ENCODE data around the gene UHRF1. TPM values are rescaled to one million over a fixed set of nuclear protein-coding genes. Genes with fewer than 3 reads are reported as not detected.

Gene UHRF1
- polyA plus RNA-seq, 3 donors from 2014 or later = 0.91 to 5.1 TPM; not detected in 1

DNA sequence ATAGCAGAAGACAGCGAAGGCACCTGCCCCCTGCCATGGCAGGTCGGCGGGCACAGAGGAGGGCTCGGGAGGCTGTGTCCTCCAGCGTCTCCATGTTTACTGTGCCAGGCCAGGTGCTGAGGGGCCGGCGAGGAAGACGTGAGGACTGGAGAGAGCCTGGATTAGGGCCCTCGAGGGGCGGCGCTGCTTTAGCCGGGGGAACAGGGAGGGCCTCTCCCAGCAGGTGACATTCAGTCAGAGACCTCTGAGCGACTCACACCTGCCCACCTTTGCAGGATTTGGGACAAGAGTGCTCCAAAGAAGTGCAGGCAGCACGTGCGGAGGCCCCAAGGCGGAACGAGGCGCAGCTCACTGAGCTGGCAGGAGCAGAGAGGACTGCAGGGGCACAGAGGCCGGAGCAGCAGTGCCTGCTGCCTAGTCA, 77.2 kb downstream of the UHRF1 start:
- DNase-seq = no peak
- Mint-ChIP-seq H3K27ac (no peak overlapping the region), H3K36me3 (no peaks in the 10 kb centered on the region), H3K27me3 (ENCODE audit: low read depth in 3 of 3) (peaks cover 0 to 5% (median 3%) of the 10 kb centered on the region in 3 donors), H3K4me3 (peak overlapping the region in 2 of 5 donors; percentile 21 to 45), H3K9me3 (no peaks in the 10 kb centered on the region), H3K4me1 (peaks cover 50 to 53% of the 10 kb centered on the region in 2 donors)

DNA sequence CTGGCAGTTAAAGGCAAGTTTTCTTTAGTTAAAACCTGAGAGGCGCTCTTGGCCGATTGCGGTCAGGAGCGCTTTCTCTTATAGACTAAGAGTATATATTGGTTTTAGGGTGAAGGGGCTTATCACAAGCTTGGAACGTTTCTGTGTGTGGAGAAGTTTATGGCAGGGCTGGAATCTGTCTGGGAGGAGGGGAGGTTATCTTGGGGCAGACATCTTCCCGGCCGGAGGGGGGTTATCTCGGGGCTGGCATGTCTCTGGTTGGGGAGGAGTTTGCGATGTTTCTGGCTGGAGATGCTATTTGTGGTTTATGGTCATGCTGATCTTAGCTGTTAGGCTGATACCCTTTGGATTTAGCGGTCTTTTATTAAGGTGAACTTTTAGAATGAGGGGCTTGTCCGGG, 78.0 kb downstream of the UHRF1 start:
- H3K36me3 Mint-ChIP-seq = peaks cover 0 to 4% (median 0%) of the 10 kb centered on the region in 3 donors

DNA sequence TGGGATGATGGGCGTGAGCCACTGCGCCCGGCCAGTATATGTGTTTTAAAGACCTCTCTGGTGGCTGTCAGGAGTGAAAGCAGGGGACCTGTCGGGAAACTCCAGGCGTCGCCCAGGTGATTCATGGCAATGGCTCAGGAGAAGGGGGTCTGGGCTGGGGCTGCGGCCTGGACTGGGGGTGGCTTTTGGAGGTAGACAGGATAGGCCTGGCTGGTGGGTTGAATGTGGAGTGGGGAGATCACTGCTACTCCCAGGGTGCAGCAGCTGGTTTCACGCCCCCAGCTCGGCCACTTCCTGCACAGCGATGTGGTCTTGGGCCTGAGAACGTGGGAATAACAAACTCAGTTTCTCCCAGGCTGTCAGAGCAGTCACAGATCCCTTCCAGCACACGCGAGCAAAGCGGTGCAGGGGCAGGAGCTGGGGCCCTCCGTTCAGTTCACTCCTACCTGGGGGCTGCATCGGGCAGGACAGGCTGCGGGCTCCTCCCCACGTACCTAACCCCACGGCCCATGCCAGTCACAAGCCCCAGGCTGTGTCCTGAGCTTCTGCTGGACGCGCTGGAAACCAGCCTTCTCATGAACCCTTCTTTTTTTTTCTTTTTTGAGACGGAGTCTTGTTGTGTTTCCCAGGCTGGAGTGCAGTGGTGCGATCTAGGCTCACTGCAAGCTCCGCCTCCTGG, 78.5 kb downstream of the UHRF1 start:
- no peak for DNase-seq
- Mint-ChIP-seq H3K4me1 (peaks cover 51 to 66% of the 10 kb centered on the region in 2 donors), H3K27ac (peak overlapping the region; percentile 18 to 86 (median 54)), H3K36me3 (peaks cover 0 to 9% (median 0%) of the 10 kb centered on the region in 3 donors), H3K9me3 (no peaks in the 10 kb centered on the region), H3K27me3 (ENCODE audit: low read depth in 3 of 3) (peaks cover 0 to 5% (median 1%) of the 10 kb centered on the region in 3 donors), H3K4me3 (peak overlapping the region; percentile 50 to 81 (median 67))

More for the DNA sequence above, 78.0 kb downstream of the UHRF1 start:
- Mint-ChIP-seq H3K27me3 (ENCODE audit: low read depth in 3 of 3) (peaks cover 0 to 5% (median 3%) of the 10 kb centered on the region in 3 donors), H3K4me1 (peaks cover 50 to 61% of the 10 kb centered on the region in 2 donors), H3K4me3 (peak overlapping the region; percentile 17 to 81 (median 67)), H3K27ac (peak overlapping the region; percentile 18 to 86 (median 54)), H3K9me3 (no peaks in the 10 kb centered on the region)
- no peak for DNase-seq

DNA sequence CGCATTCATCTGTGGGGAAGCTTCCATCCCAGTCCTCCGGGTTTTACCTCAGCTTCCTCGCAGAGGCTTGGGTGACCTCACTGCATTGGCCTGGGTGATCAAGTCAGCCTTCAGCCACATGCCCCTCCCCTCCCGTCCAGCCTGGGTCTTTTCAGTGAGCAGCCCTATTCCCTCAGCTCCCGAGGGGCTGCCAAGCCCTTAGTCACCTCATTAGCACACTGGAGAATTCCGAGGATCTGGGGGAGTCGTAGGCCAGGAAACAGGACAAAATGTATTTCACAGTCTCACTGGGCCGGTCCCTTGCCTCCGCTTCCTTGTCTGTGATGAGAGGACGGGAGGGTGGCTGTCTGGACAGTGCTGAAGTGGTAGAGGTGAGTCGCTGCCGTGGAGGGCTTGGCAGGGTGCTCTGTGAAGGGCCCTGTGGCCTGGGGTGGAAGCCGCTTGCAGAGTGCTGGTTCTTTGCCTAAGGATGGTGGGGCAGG, 79.5 kb downstream of the UHRF1 start:
- DNase-seq = no peak

DNA sequence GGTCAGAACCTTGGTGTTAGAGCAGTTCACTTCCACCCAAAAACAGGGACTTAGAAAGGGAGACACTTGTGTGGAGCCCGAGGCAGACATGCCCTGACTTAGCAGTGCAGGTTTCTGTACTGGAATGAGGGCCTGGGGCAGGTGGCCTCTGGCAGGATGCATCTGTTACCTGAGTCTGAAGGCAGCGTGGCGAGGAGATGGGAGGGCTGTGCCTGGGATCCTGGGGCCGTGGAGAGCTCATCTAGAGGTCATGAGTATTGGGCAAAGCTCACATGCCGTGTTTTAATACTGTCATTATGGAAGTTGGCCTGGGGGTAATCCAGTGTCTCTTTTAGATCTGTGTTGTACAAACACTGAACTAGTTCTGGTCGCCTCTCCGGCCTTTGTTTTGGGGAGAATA, 81.0 kb downstream of the UHRF1 start:
- Mint-ChIP-seq H3K4me1 (peaks cover 57 to 69% of the 10 kb centered on the region in 2 donors), H3K4me3 (no peak overlapping the region), H3K27ac (peak overlapping the region in 3 of 6 donors; percentile 14 to 80 (median 73)), H3K36me3 (peaks cover 0 to 13% (median 5%) of the 10 kb centered on the region in 3 donors), H3K27me3 (ENCODE audit: low read depth in 3 of 3) (peaks cover 0 to 6% (median 1%) of the 10 kb centered on the region in 3 donors), H3K9me3 (no peaks in the 10 kb centered on the region)
- no peak for DNase-seq

More for the DNA sequence above, 79.5 kb downstream of the UHRF1 start:
- H3K27me3 Mint-ChIP-seq (ENCODE audit: low read depth in 3 of 3) = peaks cover 0 to 6% (median 1%) of the 10 kb centered on the region in 3 donors
- H3K9me3 Mint-ChIP-seq = no peaks in the 10 kb centered on the region
- peaks cover 54 to 75% of the 10 kb centered on the region in 2 donors for H3K4me1 Mint-ChIP-seq
- peak overlapping the region; percentile 27 to 81 (median 58) for H3K4me3 Mint-ChIP-seq
- peaks cover 0 to 13% (median 5%) of the 10 kb centered on the region in 3 donors for H3K36me3 Mint-ChIP-seq
- peak overlapping the region; percentile 29 to 80 (median 76) for H3K27ac Mint-ChIP-seq

DNA sequence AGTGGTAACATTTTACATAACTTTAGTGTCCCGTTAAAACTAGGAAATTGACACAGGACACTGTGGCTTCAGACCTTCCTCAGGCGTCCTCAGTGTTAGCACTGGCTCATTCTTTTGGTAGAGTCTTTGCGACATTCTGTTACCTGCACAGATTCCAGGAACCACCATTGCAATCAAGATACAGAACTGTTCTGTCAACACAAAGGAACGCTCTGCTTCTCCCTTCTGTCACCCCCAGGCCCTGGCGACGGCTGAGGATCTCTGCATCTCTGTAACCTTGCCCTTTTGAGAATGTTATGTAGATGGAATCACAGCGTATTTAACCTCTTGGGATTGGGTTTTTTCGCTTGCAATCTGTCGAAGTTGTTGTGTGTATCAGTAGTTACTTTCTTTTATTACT, 82.2 kb downstream of the UHRF1 start:
- no peak overlapping the region for H3K27ac Mint-ChIP-seq

DNA sequence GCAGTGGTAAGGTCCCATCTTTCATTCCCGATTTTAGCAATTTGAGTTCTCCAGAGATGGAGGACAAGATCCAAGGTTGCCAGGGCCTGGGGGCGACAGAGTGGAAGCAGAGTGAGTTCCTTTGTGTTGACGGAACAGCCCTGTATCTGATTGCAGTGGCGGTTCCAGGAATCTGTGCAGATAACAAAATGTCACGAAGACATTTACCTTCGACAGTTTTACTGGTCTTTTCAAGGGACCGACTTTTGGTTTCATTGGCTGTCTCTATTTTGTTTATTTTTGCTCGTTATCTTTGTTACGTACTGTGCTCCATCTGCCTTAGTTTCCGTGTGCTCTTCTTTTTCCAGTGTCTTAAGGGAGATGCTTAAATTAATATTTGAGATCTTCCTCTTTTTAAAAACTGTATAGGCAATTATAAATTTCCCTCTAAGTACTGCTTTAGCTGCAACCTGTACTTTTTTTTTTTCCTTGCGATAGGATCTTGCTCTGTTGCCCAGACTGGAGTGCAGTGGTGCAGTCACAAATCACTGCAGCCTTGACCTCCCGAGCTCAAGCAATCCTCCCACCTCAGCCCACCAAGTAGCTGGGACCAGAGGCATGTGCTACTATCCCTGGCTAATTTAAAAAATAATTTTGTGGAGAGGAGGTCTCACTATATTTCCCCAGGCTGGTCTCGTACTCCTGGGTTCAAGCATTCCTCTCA, 82.8 kb downstream of the UHRF1 start:
- no peaks in the 10 kb centered on the region for H3K9me3 Mint-ChIP-seq
- H3K27me3 Mint-ChIP-seq (ENCODE audit: low read depth in 3 of 3) = peaks cover 0 to 6% (median 1%) of the 10 kb centered on the region in 3 donors
- H3K4me3 Mint-ChIP-seq = no peak overlapping the region

More for the DNA sequence above, 82.2 kb downstream of the UHRF1 start:
- Mint-ChIP-seq H3K27me3 (ENCODE audit: low read depth in 3 of 3) (peaks cover 0 to 6% (median 1%) of the 10 kb centered on the region in 3 donors), H3K4me3 (no peak overlapping the region), H3K4me1 (peaks cover 56 to 73% of the 10 kb centered on the region in 2 donors), H3K36me3 (peaks cover 0 to 13% (median 5%) of the 10 kb centered on the region in 3 donors), H3K9me3 (no peaks in the 10 kb centered on the region)
- no peak for DNase-seq

DNA sequence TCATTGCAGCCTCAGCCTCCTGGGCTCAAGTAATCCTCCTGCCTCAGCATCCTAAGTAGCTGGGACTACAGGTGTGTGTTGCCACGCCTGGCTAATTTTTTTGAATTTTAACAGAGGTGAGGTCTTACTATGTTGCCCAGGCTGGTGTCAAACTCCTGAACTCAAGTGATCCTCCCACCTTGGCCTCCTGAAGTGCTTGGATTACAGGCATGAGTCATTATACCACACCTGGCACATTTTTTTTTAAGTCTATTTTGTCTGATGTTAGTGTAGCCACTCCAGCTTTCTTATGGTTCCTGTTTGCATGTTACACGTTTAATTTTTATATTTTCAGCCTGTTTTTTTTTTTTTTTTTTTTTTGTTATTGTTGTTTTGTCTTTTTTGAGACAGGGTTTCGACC, 84.4 kb downstream of the UHRF1 start:
- Mint-ChIP-seq H3K4me1 (peaks cover 38 to 66% of the 10 kb centered on the region in 2 donors), H3K9me3 (no peaks in the 10 kb centered on the region), H3K27me3 (ENCODE audit: low read depth in 3 of 3) (peaks cover 0 to 5% (median 1%) of the 10 kb centered on the region in 3 donors), H3K27ac (peak overlapping the region in 1 of 6 donors; percentile 56), H3K36me3 (peaks cover 0 to 13% (median 5%) of the 10 kb centered on the region in 3 donors), H3K4me3 (no peak overlapping the region)
- no peak for DNase-seq

More for the DNA sequence above, 82.8 kb downstream of the UHRF1 start:
- no peak for DNase-seq
- Mint-ChIP-seq H3K36me3 (peaks cover 0 to 13% (median 5%) of the 10 kb centered on the region in 3 donors), H3K27ac (no peak overlapping the region), H3K4me1 (peaks cover 53 to 73% of the 10 kb centered on the region in 2 donors)

DNA sequence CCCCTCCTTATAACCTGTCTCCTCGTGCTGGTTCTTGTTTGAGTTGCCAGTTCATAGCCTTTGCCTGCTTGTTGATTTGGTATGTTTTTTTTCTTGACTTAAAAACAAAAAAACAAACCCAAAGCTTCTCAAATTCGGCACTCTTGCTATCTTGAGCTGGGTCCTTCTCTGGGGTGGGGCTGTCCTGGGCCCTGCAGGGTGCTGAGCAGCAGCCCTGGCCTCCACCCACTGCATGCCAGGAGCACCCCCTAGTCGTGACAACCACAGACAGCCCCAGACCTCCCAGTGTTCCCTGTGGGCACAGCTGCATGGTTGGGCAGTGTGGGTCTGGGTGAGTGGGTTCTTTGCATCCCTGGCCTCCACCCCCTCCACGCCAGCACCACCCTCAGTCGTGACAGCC, 87.4 kb downstream of the UHRF1 start:
- DNase-seq = no peak
- peaks cover 22 to 55% of the 10 kb centered on the region in 2 donors for H3K4me1 Mint-ChIP-seq
- H3K27ac Mint-ChIP-seq = no peak overlapping the region
- peaks cover 2 to 4% (median 3%) of the 10 kb centered on the region in 3 donors for H3K27me3 Mint-ChIP-seq (ENCODE audit: low read depth in 3 of 3)
- no peaks in the 10 kb centered on the region for H3K9me3 Mint-ChIP-seq
- H3K4me3 Mint-ChIP-seq = no peak overlapping the region
- H3K36me3 Mint-ChIP-seq = peaks cover 0 to 13% (median 5%) of the 10 kb centered on the region in 3 donors

DNA sequence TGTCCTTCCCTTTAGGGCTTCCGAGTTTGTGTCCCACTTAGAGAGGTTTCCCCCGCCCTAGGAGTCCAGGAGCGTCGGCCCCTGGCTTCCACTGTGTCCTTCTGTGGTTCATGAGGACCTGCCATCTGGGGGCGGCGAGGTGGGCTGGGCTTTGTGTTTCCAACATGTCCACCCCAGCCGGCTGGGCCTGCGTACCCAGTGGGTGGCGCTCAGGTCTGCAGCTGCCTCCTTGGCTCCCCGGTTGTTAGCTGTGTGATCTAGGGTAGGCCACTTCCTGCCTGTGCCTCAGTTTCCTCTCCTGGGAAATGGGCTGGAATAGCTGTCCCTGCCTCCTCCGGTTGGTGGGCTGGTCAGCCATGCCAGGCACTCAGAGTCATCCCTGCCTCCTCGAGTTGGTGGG, 88.0 kb downstream of the UHRF1 start:
- Mint-ChIP-seq H3K27ac (no peak overlapping the region), H3K36me3 (peaks cover 0 to 9% (median 5%) of the 10 kb centered on the region in 3 donors), H3K4me1 (peaks cover 23 to 52% of the 10 kb centered on the region in 2 donors), H3K27me3 (ENCODE audit: low read depth in 3 of 3) (peaks cover 2 to 4% (median 3%) of the 10 kb centered on the region in 3 donors), H3K4me3 (no peak overlapping the region), H3K9me3 (no peaks in the 10 kb centered on the region)
- no peak for DNase-seq

DNA sequence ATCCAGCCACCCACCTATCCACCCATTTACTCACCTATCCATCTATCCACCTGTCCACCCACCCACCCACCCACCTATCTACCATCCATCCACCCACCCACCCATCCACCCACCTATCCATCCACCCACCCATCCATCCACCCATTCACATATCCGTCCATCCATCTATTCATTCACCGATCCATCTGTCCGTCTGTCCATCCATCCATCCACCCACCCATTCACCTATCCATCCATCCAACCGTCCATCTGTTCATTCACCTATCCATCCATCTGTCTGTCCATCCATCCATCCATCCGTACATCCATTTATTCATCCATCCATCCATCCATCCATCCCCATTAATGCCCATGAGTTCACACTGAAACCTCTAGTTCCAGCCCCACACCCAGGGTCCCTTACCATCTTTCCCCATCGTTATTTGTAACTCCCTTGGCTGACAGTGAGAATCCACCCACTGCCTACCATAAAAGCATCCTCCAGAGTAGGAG, 90.9 kb downstream of the UHRF1 start:
- Mint-ChIP-seq H3K4me3 (no peak overlapping the region), H3K27me3 (ENCODE audit: low read depth in 3 of 3) (peaks cover 1 to 3% (median 2%) of the 10 kb centered on the region in 3 donors), H3K9me3 (no peaks in the 10 kb centered on the region), H3K27ac (peak overlapping the region in 2 of 6 donors; percentile 26 to 30), H3K4me1 (peaks cover 22 to 47% of the 10 kb centered on the region in 2 donors), H3K36me3 (no peaks in the 10 kb centered on the region)
- DNase-seq = no peak

DNA sequence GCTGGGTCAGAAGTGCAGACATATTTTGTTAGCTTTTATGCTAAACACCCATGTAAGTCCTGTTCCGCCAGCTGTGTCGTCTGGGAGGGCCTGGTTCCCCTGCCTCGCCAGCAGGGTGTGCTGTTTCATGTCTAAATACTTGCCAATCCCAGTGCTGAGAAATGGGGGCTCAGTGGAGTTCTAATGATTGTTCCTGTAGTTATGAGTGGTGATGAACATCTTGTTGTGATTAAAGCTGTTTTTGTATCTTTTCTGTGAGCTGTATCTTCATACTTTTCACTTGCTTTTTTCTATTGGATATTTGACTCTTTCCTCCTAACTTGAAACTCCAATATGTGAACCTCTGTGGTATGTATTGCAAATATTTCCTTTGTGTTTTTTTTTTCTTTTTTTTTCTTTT, 92.3 kb downstream of the UHRF1 start:
- Mint-ChIP-seq H3K27ac (peak overlapping the region in 1 of 6 donors; percentile 7), H3K27me3 (ENCODE audit: low read depth in 3 of 3) (peaks cover 1 to 3% (median 2%) of the 10 kb centered on the region in 3 donors), H3K4me3 (no peak overlapping the region), H3K9me3 (no peaks in the 10 kb centered on the region), H3K36me3 (no peaks in the 10 kb centered on the region), H3K4me1 (peaks cover 18 to 38% of the 10 kb centered on the region in 2 donors)
- DNase-seq = peak; percentile 10 to 17 (median 11)

DNA sequence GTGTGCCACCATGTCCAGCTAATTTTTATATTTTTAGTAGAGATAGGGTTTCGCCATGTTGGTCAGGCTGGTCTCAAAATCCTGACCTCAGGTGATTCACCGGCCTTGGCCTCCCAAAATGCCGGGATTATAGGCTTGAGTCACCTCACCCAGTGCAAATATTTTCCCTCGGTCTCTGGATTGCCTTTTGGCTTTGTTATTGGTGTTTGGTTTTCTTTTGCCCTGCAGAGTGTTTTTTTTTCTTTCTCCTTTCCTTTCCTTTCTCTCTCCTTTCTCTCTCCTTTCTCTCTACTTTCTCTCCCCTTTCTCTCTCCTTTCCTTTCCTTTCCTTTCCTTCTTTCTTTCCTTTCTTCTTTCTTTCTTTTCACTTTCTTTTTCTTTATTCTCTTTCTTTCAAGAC, 92.8 kb downstream of the UHRF1 start:
- H3K4me3 Mint-ChIP-seq = no peak overlapping the region
- DNase-seq = no peak
- H3K27me3 Mint-ChIP-seq (ENCODE audit: low read depth in 3 of 3) = peaks cover 1 to 3% (median 2%) of the 10 kb centered on the region in 3 donors
- H3K27ac Mint-ChIP-seq = no peak overlapping the region
- H3K36me3 Mint-ChIP-seq = no peaks in the 10 kb centered on the region
- no peaks in the 10 kb centered on the region for H3K9me3 Mint-ChIP-seq
- H3K4me1 Mint-ChIP-seq = peaks cover 19 to 35% of the 10 kb centered on the region in 2 donors
